HepG2 (cell line): Measurements from ENCODE around the gene THOC2. TPM values are rescaled to one million over a fixed set of nuclear protein-coding genes. Genes with fewer than 3 reads are reported as not detected.
A peak's percentile ranks its signal among the peaks of the same experiment; 100 is the strongest.

ENCODE experiments used
- ARID5B ChIP-seq: IDR thresholded peaks from 2 replicates; pipeline ENCODE4 v1.4.0; 2020; ENCODE audit warnings: mild to moderate bottlenecking, missing genetic modification reagents
- ELF3 ChIP-seq: IDR thresholded peaks from 2 replicates; pipeline ENCODE4 v1.6.1; 2016; ENCODE audit warnings: missing genetic modification reagents, missing compliant biosample characterization
- FOXA1 ChIP-seq, 2 experiments: fragments of 450-650 bp in 1 of 2; sonication (generic) in 1 of 2; formaldehyde crosslinking in 1 of 2; IDR thresholded peaks; 2 replicates each; pipeline versions ENCODE4 v1.4.0 to v1.6.1; 2016 to 2020; ENCODE audit warnings: missing genetic modification reagents in 1 of 2
- IKZF5 ChIP-seq: IDR thresholded peaks from 2 replicates; pipeline ENCODE4 v1.6.1; 2018; ENCODE audit warnings: missing genetic modification reagents, mild to moderate bottlenecking, missing compliant biosample characterization
- MXD3 ChIP-seq: IDR thresholded peaks from 2 replicates; pipeline ENCODE4 v1.6.1; 2016; ENCODE audit warnings: mild to moderate bottlenecking, missing biosample characterization, missing genetic modification reagents
- NCOA2 ChIP-seq: sonication (generic); formaldehyde crosslinking; IDR thresholded peaks from 2 replicates; pipeline ENCODE4 v1.8.0; 2022; ENCODE audit warnings: inconsistent platforms
- NCOA5 ChIP-seq: sonication (generic); formaldehyde crosslinking; IDR thresholded peaks from 2 replicates; pipeline ENCODE4 v1.4.0; 2020; ENCODE audit warnings: missing genetic modification reagents
- NKX3-1 ChIP-seq: sonication (generic); formaldehyde crosslinking; IDR thresholded peaks from 2 replicates; pipeline ENCODE4 v1.5.0; 2020; ENCODE audit warnings: missing genetic modification reagents
- PAXIP1 ChIP-seq: sonication (generic); formaldehyde crosslinking; conservative IDR thresholded peaks from 2 replicates; pipeline ENCODE4 v1.4.0; 2020; ENCODE audit warnings: mild to moderate bottlenecking, missing genetic modification reagents, moderate library complexity
- PHF21A ChIP-seq: sonication (generic); formaldehyde crosslinking; IDR thresholded peaks from 2 replicates; pipeline ENCODE4 v1.5.0; 2020; ENCODE audit warnings: mild to moderate bottlenecking, missing genetic modification reagents
- SOX13 ChIP-seq, 3 experiments: fragments of 450-650 bp in 1 of 3; sonication (generic) in 1 of 3; formaldehyde crosslinking in 1 of 3; IDR thresholded peaks in 2 of 3; conservative IDR thresholded peaks in 1 of 3; 2 replicates each; pipeline versions ENCODE4 v1.5.0 to v1.6.1; 2016 to 2020; ENCODE audit warnings: antibody characterized with exemption in 1 of 3, mild to moderate bottlenecking in 1 of 3, missing compliant biosample characterization in 1 of 3, missing genetic modification reagents in 1 of 3, moderate library complexity in 1 of 3
- TCF12 ChIP-seq, 2 experiments: fragments of 450-650 bp in 1 of 2; sonication (generic) in 1 of 2; formaldehyde crosslinking in 1 of 2; IDR thresholded peaks; 2 replicates each; pipeline versions ENCODE4 v1.6.1 to v1.8.0; 2017 to 2022; ENCODE audit warnings: antibody characterized with exemption in 1 of 2, mild to moderate bottlenecking in 1 of 2, missing genetic modification reagents in 1 of 2, moderate library complexity in 1 of 2
- ZNF234 ChIP-seq: sonication (generic); formaldehyde crosslinking; conservative IDR thresholded peaks from 2 replicates; pipeline ENCODE4 v1.5.1; 2020; ENCODE audit warnings: mild to moderate bottlenecking, missing genetic modification reagents
- ZNF30 ChIP-seq: sonication (generic); formaldehyde crosslinking; IDR thresholded peaks from 2 replicates; pipeline ENCODE4 v1.5.0; 2020; ENCODE audit warnings: mild to moderate bottlenecking, missing genetic modification reagents
- ZNF432 ChIP-seq: sonication (generic); formaldehyde crosslinking; IDR thresholded peaks from 2 replicates; pipeline ENCODE4 v1.5.0; 2020; ENCODE audit warnings: missing genetic modification reagents, mild to moderate bottlenecking, borderline replicate concordance
- ZNF562 ChIP-seq: sonication (generic); formaldehyde crosslinking; IDR thresholded peaks from 2 replicates; pipeline ENCODE4 v1.8.0; 2022; ENCODE audit warnings: missing genetic modification reagents, borderline replicate concordance
- polyA plus RNA-seq, 8 experiments: library from polyadenylated mRNA; depleted of rRNA in 3 of 8; stranded (reverse) in 7 of 8; unstranded in 1 of 8; fragments of >200 nt; fragmentation: Illumina TruSeq in 4 of 8; extraction: Trizol in 4 of 8; gene quantifications; 2 replicates each; pipeline versions ENCODE4 v1.2.1 to v1.2.3, GENCODE V29; 2011 to 2016; ENCODE audit warnings: low read depth in 4 of 8, missing spikeins in 1 of 8, mixed read lengths in 1 of 8; ENCODE audit not compliant: insufficient read depth in 1 of 8
- total RNA-seq, 5 experiments: library from RNA; depleted of rRNA; stranded (reverse); fragments of >200 nt; fragmentation: Illumina TruSeq; extraction: Trizol; gene quantifications; 2 replicates each; pipeline ENCODE4 v1.2.3, GENCODE V29; 2016; ENCODE audit warnings: low read depth in 1 of 5

The THOC2 gene
- total and polyA plus RNA-seq, 2 of the 13 experiments (the other 11 are each of a cell fraction or from before 2014, with no cell fraction given): 87.1 to 101 TPM

GRCh38 chrX:123779908-123780396, 47.1 kb upstream of the THOC2 start (continued):
- TF ChIP-seq PHF21A (CRISPR knock-in tag) (no peak), ZNF562 (CRISPR knock-in tag) (no peak), FOXA1 (IDR thresholded peaks at IDR 0.05) (no peak), FOXA1 (CRISPR knock-in tag; IDR thresholded peaks at IDR 0.05) (peak; percentile 48; the same call in 1 of the 2 replicates), ZNF30 (no peak), NCOA5 (no peak), NCOA2 (CRISPR knock-in tag) (peak; percentile 56; the same call in 1 of the 2 replicates), MXD3 (no peak), ARID5B (CRISPR knock-in tag) (peak; percentile 47), ELF3 (CRISPR knock-in tag) (peak; percentile 58; the same call in 1 of the 2 replicates), PAXIP1 (peak; percentile 72), TCF12 (IDR thresholded peaks at IDR 0.05) (no peak), TCF12 (CRISPR knock-in tag; IDR thresholded peaks at IDR 0.05) (no peak), NKX3-1 (CRISPR knock-in tag) (no peak), IKZF5 (CRISPR knock-in tag) (peak; percentile 13; the same call in 1 of the 2 replicates), ZNF432 (no peak), SOX13 (IDR thresholded peaks at IDR 0.05) (no peak), SOX13 (CRISPR knock-in tag; conservative IDR thresholded peaks at IDR 0.05 in 1 of 2, IDR thresholded peaks at IDR 0.05 in 1 of 2) (peak in 1 of 2 experiments; percentile 58; a peak in 2 of 4 replicates), ZNF234 (CRISPR knock-in tag) (no peak)
